Activated CD8-positive, alpha-beta memory T cell treated with anti-CD3 and anti-CD28 coated beads, Interleukin-2, amount 50 U/mL, for 24 hours (primary cell): ENCODE results near the gene LIPE.

ENCODE experiments used
- DNase-seq: peaks from one replicate; pipeline ENCODE4 v3.0.0-alpha.2; 2020; ENCODE audit errors: extremely low read depth

The LIPE gene

GRCh38 chr19:42353341-42354015, 73.7 kb downstream of the LIPE start:
- no peak for DNase-seq

GRCh38 chr19:42352301-42353259, 74.6 kb downstream of the LIPE start:
- no peak for DNase-seq
